ENCODE measurements around the gene IQGAP3.

IQGAP3 gene

GRCh38 chr1:156538711-156539440 is 33.5 kb downstream of the IQGAP3 start:
- DNase-seq, result no peak

GRCh38 chr1:156537027-156537426 is 35.3 kb downstream of the IQGAP3 start:
- DNase-seq, result no peak

GRCh38 chr1:156534424-156535060 is 37.8 kb downstream of the IQGAP3 start:
- no peak for DNase-seq

- DNase-seq, result no peak
These were observed 38.7 kb downstream of the IQGAP3 start for GRCh38 chr1:156533568-156534220.

- no peak for DNase-seq
These were observed 40.0 kb downstream of the IQGAP3 start for GRCh38 chr1:156532374-156532773.

- no peak for DNase-seq
These were observed 42.4 kb downstream of the IQGAP3 start for GRCh38 chr1:156530006-156530405.

- no peak for DNase-seq
These were observed 43.4 kb downstream of the IQGAP3 start for GRCh38 chr1:156528875-156529425.

- no peak for DNase-seq
These were observed 44.1 kb downstream of the IQGAP3 start for GRCh38 chr1:156528231-156528630.

GRCh38 chr1:156527584-156527983 is 44.8 kb downstream of the IQGAP3 start:
- DNase-seq, result no peak

- DNase-seq, result no peak
These were observed 46.4 kb downstream of the IQGAP3 start for GRCh38 chr1:156525856-156526489.

- DNase-seq, result no peak
These were observed 47.3 kb downstream of the IQGAP3 start for GRCh38 chr1:156525071-156525501.

GRCh38 chr1:156524481-156524869 is 47.9 kb downstream of the IQGAP3 start:
- peak in 1 of 2 donors; percentile 25 for DNase-seq

GRCh38 chr1:156523801-156524480 is 48.4 kb downstream of the IQGAP3 start:
- no peak for DNase-seq

GRCh38 chr1:156522443-156522970 is 49.9 kb downstream of the IQGAP3 start:
- DNase-seq, result no peak

- DNase-seq, result no peak
These were observed 54.6 kb downstream of the IQGAP3 start for GRCh38 chr1:156517748-156518147.

GRCh38 chr1:156516821-156517220 is 55.5 kb downstream of the IQGAP3 start:
- no peak for DNase-seq

- peak in 1 of 2 donors; percentile 36 for DNase-seq
These were observed 56.4 kb downstream of the IQGAP3 start for GRCh38 chr1:156515956-156516355.

- no peak for DNase-seq
These were observed 59.2 kb downstream of the IQGAP3 start for GRCh38 chr1:156513185-156513584.

- DNase-seq, result no peak
These were observed 60.7 kb downstream of the IQGAP3 start for GRCh38 chr1:156511644-156512043.

GRCh38 chr1:156510709-156511108 is 61.7 kb downstream of the IQGAP3 start:
- DNase-seq, result no peak

GRCh38 chr1:156509424-156510034 is 62.8 kb downstream of the IQGAP3 start:
- no peak for DNase-seq

- no peak for DNase-seq
These were observed 63.5 kb downstream of the IQGAP3 start for GRCh38 chr1:156508955-156509234.

All from CD4-positive, alpha-beta T cell treated with Interleukin-1 beta for 1 hour (primary cell).